Measurements from ENCODE around the gene SDHB.
A peak's percentile ranks its signal among the peaks of the same experiment; 100 is the strongest.

The SDHB gene

DNA sequence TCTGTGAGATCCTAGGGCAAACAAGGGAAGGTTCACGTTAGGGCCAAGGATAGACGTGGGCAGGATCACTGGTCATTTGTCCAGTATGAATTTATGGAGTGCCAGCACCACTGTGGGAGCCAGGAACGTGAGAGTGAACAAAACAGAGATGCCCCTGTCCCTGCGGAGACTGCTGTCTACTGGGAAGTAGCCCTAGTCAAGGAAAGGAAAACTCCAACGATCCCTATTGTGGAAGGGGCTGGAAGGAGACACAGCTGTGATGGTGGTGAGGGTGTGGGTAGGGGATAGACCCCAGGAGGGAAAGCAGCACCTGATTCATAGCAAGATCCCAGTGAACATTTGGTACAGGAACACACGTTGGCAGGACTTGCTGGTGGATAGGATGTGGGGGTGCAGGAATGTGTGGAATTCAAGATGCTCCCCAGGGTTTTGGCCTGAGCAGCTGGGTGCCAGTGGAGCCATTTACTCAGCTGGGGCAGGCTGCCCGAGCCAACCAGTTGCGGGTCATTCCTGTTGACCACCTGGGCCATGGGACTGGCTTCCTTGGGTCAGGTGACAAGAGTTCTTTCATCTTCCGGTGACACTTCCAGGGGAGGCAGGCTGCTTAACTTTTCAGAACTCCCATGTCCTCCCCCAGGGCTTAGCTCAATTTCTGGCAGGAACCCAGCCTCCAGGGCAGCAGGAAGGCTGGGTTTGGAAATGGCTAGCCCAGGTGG lies 40.9 kb downstream of the SDHB start:
- no peak for DNase-seq (ENCODE audit: low read depth)

DNA sequence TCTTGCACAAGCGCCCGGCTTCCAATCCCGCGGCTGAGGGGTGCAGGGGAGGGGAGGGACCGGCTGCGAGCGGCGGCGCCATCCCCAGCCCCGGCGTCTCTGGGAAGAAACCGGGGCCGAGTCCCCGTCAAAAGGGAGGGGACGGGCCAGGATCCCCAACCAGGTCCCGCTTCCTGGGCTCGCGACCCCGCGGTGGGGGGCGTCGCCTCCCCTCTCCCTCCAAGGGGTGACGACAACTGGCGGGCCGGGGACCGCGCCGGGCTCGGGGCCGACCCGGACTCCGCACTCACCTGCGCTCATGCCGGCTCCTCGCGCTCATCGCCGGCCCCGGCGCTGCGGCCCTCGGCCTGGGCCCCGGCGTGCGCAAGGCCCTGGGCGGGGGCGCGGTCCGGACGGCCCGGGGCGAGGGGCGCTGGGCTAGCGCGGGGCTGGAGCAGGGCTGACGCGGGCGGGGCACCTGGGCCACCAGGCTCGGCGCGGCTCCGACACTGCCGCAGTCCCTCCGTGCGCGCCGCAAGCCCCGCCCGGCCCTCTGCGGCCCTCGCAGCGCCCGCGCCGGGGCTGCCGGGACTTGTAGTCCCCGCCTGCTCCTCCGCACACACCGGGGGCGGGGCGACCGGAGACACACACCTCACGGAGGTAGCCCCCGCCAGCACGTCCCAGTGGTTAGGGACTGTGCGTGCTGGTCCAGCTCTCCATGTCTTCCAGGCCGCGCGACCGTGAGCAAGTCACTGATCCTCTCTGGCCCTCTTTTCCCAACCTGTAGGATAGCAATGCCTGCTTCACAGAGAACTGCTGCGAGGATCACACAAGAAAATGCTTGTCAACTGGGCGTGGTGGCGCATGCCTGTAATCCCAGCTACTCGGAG lies 42.2 kb downstream of the SDHB start, which contains the start of gene ATP13A2:
ATP13A2 (minus strand) TSS at position 490 of the 869 bp plus-strand sequence; CDS start at position 300, 190 bp downstream.
- DNase-seq (ENCODE audit: low read depth) = peak; percentile 74

DNA sequence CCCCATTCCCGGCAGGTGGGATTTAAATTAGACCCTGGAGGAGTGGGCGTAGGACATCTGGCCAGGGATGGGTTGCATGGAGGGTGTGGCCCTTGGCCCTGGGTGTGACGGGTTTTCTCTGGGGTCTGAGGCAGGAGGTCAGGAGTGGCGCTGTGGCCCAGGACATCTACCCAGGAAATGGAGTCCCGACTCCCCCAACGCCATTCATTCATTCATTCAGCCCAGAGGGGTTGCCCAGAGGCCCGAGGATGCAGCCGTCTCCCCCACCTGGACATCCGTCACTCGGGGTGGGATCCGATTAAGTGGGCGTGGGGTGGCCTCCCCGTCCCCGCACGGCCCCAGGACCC lies 42.8 kb downstream of the SDHB start:
- DNase-seq (ENCODE audit: low read depth) = no peak

DNA sequence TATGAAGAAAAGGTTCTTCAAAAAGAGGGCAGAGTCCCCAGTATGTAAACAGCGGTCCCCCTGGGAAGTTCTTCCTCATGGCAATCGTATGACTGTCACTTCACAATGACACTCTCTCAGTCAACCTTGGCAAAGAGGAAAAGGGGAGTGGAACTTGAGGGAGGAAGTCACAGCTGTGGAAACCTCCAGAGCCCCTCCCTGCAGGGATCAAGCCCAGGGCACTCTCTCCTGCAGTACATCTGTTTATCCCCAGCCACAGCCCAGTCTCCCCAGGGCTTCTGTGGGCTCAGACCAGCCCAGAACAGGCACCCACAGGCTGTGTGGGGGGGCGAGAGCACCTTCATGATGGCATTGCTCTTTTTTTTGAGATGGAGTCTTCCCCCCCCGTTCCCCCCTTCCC lies 44.1 kb downstream of the SDHB start:
- no peak for DNase-seq (ENCODE audit: low read depth)

DNA sequence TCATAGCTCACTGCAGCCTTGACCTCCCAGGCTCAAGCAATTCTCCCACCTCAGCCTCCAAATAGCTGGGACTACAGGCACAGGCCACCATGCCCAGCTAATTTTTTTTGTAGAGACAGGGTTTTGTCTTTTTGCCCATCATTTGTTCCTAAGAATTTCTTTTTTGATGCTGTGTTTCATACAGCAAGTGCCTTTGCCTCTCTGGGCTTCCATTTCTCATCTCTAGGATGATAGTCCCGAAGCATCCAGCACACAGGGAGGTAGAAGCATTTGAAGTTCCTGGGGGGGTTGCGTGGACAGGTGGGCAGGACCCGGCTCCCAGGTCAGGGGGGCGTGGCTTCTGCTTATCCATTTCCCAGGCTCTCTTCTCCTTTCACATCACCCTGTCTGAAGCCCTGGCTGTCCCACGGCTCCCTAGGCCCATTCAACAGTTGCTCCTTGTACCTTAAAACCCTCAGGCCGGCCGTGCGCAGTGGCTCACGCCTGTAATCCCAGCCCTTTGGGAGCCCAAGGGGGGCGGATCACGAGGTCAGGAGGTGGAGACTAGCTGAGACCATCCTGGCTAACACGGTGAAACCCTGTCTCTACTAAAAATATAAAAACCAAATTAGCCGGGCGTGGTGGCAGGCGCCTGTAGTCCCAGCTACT lies 45.5 kb downstream of the SDHB start:
- DNase-seq (ENCODE audit: low read depth) = no peak

DNA sequence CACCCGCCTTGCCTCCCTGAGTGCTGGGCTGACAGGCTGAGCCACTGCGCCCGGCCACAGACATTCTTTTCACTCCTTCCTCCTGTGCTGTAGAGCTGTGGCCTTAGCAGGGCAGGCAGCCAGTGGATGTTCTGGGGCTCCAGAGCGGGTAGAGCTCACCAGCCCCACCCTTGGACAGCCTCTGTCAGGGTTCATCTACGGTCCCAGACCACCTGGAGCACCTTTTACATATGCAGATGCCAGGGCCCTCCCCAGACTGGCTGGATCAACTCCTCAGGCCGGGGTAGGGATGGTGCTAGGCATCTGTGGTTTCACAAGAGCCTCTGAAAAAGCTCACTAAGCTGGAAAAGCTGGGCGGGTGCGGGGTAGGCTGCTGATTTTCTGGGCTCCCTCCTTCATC lies 46.7 kb downstream of the SDHB start:
- DNase-seq (ENCODE audit: low read depth) = no peak

DNA sequence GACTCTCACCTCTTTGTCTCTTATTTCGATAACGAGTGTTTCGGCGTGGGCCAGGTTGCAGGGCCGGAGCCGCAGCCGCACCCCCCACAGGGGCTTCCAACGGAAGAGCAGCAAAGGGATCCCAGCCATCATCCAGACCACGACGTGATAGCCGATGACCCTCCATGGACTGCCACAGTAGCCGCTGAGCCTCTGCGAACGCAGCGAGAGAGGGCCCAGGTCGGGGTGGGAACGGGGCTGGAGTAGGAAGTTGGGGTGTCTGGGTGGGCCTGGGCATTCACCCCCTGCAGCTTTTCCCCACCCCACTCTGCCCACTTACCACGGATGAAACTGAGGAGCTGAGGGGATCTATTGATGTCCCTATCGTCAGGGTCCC lies 48.5 kb downstream of the SDHB start:
- DNase-seq (ENCODE audit: low read depth) = no peak

DNA sequence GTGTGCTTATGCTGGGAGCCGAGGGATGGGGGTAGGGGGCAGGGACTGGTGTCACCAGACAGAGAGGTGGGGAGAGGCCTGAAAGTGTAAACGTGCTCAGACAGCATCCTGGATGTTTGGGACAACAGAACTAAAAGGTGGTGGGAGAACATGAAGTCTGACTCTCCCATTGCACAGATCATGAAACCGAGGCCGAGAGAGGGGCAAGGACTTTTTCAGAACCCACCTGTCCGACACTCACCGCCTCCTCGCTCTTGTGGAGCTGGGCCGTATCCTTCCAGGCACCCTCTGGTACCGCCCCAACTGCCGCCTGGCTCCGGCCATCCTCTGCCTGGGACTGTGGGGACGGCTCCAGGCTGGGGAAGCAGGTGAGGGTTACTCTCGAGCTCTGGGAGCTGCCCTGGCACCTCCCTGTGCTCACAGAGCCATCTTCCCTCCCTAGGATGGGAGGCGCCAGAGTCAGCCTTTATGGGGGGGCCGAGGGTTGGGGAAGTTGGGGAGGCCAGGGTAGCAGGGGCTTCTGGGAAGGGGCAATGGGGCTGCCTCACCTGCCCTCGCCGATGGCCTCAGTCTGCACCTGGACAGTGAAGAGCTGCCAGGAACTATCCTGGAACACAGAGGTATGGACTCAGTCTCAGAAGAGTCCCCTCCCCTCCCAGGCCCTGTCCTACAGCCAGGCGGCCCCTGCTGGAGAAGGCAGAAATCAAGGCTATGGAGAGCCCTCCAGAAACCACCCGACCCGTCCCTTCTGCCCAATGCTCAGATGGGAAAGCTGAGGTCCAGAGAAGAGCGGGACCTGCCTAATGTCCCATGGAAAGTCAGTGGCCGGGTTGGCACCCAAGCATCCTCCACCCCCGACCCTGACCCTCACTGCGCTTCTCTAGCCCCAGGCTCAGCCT lies 49.1 kb downstream of the SDHB start:
- DNase-seq (ENCODE audit: low read depth) = no peak

DNA sequence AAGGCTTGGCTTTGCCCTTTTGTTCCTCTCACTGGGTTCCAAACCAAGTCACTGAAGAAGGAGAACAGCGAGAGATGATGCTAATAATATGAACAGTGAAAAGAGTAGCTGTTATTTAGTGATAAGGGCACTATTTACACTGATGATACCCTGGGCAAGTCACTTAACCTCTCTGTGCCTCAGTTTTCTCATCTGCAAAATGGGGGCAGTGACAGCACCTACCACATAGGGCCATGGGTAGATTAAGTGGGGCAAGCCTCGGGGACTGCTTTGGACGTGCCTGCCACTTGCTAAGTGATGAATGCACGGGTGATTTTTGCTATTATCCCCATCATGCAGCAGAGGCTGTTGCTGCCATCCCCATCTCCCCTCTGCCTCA lies 51.3 kb downstream of the SDHB start:
- DNase-seq (ENCODE audit: low read depth) = no peak

DNA sequence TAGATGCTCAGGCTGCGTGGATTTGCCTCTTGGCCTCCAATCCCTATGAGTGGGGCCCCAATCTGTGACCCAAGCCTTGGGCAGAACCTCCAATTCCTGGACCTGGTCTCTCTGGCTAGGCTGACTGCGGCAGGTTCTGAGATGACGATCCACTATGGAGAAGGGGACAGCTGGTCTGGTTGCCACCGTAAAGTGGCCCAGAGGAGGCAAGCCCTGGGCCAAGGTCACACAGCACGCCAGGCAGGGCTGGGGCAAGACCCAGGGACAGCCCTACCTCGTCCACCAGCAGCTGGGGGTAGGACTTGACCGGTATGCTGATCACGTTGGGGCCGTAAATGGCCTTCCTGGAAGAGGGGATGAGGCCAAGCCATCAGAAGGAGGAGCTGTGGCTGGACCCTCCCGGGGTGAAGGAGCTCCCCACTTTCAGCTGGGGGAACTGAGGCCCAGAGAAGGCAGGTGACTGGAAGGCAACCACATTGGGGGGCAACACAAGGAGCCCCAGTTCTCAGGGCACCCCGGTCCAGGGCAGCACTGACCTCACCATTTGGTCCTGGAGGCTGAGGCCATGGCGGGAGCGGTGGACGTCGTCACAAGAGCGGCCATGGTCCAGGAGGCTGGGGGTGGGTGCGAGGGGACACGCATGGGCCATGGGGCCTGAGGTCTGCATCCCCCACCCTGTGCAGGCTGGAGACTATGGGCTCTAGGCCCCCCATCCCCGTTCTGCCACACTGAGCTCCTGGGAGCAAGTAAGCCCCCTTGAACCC lies 51.9 kb downstream of the SDHB start:
- DNase-seq (ENCODE audit: low read depth) = no peak

DNA sequence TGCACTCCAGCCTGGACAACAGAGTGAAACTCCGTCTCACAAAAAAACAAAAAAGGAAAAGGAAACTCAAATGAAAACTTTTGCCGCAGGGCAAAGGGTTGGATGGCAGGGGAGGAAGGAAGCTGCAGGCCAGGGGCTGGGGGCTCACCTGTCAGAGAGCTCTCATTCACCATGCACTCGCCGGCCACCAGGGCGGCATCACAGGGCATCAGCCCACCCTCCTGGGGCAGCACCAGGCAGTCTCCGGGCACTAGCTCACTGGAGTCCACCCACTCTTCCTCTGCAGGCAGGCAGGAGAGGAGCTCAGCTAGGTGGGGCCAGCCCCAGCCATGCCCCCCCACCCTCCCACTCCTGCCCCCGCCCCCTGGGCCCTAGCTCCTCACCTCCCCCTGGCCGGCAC lies 54.0 kb downstream of the SDHB start:
- DNase-seq (ENCODE audit: low read depth) = no peak

DNA sequence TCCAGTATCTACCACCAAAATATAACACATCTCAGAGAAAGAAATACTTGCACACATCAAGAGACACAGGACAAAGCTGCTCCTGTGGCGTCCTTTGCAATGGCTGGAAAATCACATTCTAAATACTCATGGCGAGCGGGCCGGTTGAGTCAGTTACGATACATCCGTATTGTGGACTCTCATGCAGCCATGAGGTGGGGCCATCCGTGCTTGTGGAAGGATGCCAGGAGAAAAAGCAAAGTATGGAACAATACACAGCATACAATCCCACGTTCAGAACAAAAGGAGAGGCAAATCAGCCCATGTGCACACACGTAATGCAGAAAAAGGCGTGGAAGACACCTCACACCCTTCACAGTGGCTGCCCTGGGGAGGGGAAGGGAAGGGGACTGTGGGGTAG lies 55.2 kb downstream of the SDHB start:
- no peak for DNase-seq (ENCODE audit: low read depth)

DNA sequence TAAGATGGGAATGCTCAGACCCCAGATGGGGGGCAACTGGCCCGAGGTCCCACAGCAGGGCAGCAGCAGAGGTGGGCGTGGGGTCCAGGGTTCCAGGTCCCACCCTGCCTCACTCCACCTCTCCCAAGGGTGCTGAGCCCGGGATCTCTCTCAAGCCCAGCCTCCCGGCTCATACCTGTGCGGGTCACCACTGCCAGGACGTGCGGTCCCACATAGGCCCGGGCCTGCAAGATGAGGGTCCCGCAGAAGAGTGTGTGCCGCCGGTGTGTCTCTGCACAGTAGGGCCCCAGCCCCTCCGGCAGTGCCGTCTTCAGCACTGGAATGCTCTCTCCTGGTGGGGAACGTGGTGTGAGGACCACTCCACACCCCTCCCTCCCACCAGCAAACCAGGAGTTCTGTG lies 57.0 kb downstream of the SDHB start:
- no peak for DNase-seq (ENCODE audit: low read depth)

DNA sequence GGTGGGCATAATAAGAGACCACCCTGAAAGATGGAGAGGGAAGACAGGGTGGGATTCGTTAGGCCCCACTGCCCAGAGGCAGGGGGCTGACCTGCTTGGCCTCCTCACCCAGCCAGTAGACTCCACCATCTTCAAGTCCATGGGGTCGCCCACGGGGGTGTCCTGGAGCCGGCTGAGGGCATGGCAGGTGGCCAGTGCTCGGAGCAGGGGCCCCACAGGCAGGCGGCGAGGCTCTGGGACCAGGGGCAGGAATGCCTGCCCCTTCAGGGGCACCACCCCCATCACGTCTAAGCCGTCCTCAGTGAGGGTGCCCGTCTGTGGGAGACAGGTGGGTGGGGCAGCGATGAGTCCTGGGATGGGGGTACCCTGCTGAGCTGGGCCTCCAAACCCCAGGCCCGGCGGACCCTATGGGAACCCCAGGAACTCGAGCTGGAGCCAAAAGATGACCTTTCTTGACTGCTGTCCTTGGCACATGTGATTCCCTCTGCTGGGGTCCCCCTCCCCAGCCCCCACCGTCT lies 60.3 kb downstream of the SDHB start:
- DNase-seq (ENCODE audit: low read depth) = no peak

DNA sequence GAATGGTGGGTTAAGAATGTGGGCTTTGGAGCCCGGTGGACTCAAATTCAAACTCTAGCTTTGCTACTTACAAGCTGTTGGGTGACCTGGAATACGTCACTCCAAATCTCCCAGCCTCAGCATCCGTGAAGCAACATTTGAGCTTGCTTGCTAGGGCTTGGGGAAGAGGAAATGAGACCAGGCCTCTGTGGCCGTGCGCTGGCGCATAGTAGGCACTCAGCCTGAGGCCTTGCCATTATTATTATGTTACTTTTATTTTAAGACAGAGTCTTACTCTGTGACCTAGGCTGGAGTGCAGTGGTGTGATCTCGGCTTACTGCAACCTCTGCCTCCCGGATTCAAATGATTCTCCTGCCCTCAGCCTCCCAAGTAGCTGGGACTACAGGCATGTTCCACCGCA lies 61.2 kb downstream of the SDHB start:
- DNase-seq (ENCODE audit: low read depth) = no peak

DNA sequence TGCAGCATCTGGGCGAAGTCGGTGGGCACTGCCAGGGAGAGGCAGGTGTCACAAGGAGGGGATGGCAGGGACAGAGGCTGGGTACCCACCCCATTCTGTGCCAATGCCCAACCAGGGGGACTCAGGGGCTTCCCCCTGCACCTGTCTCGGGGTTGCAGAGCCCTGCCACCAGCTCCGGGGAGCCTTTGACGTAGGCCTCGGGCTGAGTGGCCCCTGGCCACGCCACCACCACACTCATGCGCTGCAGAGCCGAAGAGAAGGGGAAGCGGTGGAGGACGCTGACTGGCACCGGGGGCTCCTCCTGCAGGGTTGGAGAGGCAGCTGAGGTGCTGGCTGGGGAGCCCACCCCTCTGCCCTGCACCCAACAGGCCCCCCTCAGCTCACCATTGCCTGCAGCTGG lies 61.7 kb downstream of the SDHB start:
- no peak for DNase-seq (ENCODE audit: low read depth)

DNA sequence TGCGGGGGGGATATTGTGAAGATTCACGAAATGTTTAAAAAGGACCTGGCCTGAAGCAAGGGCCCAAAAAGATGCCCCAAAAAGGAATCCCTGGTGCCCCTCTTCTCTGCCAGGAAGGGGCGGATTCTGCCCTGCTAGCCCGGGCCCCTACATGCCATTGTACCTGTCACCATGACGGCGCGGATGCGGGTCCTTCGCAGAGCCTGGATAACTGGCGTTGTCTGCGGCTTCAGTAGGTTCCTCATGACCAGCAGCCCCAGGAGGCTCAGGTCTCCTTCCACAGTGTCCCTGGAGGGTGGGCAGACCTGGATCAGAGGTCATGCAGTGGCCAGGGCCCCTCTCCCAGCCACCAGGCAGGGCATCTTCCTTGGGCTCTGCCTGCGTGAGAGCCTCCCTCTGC lies 62.3 kb downstream of the SDHB start:
- DNase-seq (ENCODE audit: low read depth) = no peak

DNA sequence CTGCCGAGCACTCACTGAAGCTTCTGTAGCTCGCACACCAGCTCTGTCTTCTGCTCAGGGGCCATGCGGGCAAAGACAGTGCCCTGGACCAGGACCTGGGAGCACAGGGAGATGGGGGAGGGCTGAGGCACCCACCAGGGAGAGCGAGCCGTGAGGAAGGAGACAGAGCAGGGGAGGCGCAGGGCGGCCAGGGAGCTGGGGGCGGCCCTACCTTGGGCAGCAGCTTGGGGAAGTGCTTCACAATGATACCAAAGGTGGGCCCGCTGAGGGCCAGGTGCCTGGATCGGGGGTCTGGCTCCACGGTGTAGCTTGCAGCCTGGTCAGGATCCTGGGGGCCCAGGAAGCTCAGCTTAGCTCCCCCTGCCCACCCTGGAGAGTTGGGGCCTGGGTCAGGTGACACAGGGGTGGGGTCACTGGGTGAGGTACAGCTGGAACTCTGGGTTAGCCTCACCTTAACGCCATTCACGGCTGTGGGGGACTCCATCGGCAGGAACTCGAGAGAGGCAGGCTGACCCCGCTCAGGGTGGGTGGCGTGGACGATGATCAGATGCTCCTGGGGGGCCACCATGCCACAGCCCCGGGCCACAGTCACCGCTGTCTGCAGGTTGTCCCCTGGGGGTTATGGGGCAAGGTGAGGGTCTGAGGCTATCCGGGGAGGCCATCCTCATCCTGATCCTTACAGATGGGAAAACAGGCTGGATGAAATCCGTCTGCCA lies 64.0 kb downstream of the SDHB start:
- no peak for DNase-seq (ENCODE audit: low read depth)

DNA sequence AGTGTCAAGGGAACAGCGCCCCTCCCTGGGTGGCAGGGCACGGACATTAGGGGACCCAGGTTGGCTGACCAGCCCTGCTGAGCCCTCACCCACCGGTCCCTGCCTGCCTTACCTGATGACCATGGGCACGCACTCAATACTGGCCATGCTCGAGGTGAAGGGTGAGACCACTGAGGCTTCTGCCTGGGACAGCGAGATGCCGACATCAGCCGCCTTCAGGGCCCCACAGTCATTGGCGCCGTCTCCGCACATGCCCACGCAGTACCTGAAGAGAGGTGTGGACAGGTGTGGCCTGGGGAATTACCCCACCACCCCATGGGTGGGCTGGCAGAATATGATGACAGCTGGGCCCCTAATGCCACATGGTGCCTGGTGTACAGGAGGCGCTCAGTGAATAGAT lies 65.6 kb downstream of the SDHB start:
- DNase-seq (ENCODE audit: low read depth) = no peak

DNA sequence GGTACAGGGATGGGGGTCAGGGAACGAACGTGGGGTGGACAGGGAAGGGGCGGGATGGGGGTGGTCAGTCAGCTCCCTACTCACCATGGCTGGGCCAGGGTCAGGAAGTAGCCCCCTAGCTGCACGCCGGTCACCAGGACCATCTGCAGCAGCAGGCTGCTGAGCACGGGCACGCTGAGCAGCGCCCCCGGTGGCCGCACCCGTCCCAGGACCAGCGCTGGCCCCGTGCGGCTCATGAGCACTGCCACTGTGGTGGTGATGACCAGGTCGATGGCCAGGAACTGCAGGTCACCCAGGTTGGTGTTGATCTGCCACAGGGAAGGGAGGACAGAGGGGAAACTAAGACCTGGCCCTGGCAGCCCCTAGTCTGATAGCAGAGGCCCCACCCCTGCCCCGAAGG lies 66.9 kb downstream of the SDHB start:
- no peak for DNase-seq (ENCODE audit: low read depth)

DNA sequence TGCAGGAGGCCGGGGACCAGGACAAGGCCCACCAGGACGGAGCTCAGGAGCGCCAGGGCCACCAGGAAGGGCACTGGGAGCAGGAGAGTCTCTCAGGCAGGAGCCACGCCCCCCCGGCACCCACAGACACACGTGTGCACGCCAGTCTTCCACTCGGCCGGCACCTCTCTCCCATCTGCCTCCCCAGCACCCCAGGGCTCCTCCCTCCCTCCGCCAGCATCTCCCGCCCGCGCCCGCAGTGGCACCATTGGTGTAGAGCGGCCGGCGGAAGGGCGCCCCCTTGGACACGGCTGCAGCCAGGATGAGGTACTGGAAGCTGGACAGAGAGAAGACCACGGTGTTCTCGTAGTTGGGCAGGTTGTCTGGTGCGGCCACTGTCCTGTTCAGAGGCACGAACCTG lies 67.3 kb downstream of the SDHB start:
- DNase-seq (ENCODE audit: low read depth) = no peak

All from activated T-cell treated with anti-CD3 and anti-CD28 coated beads for 1 hour (primary cell).